HepG2 (cell line): Measurements from ENCODE around the gene PIGL. TPM values are rescaled to one million over a fixed set of nuclear protein-coding genes. Genes with fewer than 3 reads are reported as not detected.

Source experiments
- DMAP1 ChIP-seq: IDR thresholded peaks from 2 replicates; pipeline ENCODE4 v1.6.1; 2016
- FOXA3 ChIP-seq: IDR thresholded peaks from 2 replicates; pipeline ENCODE4 v1.6.1; 2016; ENCODE audit warnings: missing genetic modification reagents, missing compliant biosample characterization
- FOXP1 ChIP-seq, 2 experiments: fragments of 450-650 bp in 1 of 2; IDR thresholded peaks; 2 replicates each; pipeline ENCODE4 v1.6.1; 2017 to 2018; ENCODE audit warnings: antibody characterized with exemption in 1 of 2
- NCOA2 ChIP-seq: sonication (generic); formaldehyde crosslinking; IDR thresholded peaks from 2 replicates; pipeline ENCODE4 v1.8.0; 2022; ENCODE audit warnings: inconsistent platforms
- NFYC ChIP-seq: IDR thresholded peaks from 2 replicates; pipeline ENCODE4 v1.6.1; 2016; ENCODE audit warnings: missing genetic modification reagents, missing compliant biosample characterization
- TEAD2 ChIP-seq: sonication (generic); formaldehyde crosslinking; IDR thresholded peaks from 2 replicates; pipeline ENCODE4 v1.9.0; 2021; ENCODE audit warnings: missing genetic modification reagents
- THAP11 ChIP-seq: IDR thresholded peaks from 2 replicates; pipeline ENCODE4 v1.6.1; 2016; ENCODE audit warnings: missing biosample characterization, missing genetic modification reagents
- ZFP1 ChIP-seq: IDR thresholded peaks from 2 replicates; pipeline ENCODE4 v1.6.1; 2016
- ZFYVE20 ChIP-seq: sonication (generic); formaldehyde crosslinking; IDR thresholded peaks from 2 replicates; pipeline ENCODE4 v1.8.0; 2023; ENCODE audit warnings: low read depth, mild to moderate bottlenecking, moderate library complexity, missing genetic modification reagents, borderline replicate concordance
- ZNF253 ChIP-seq: sonication (generic); formaldehyde crosslinking; IDR thresholded peaks from 2 replicates; pipeline ENCODE4 v1.8.0; 2022; ENCODE audit warnings: mild to moderate bottlenecking, missing genetic modification reagents, borderline replicate concordance
- ZNF614 ChIP-seq: IDR thresholded peaks from 2 replicates; pipeline ENCODE4 v1.6.1; 2018; ENCODE audit warnings: missing biosample characterization, missing genetic modification reagents, inconsistent platforms, borderline replicate concordance
- ZNF781 ChIP-seq: sonication (generic); formaldehyde crosslinking; IDR thresholded peaks from 2 replicates; pipeline ENCODE4 v1.5.1; 2020; ENCODE audit warnings: borderline replicate concordance, mild to moderate bottlenecking, missing genetic modification reagents; ENCODE audit errors: not compliant biosample characterization
- ZNF878 ChIP-seq: sonication (generic); formaldehyde crosslinking; IDR thresholded peaks from 2 replicates; pipeline ENCODE4 v1.8.1; 2023; ENCODE audit warnings: mild to moderate bottlenecking, missing genetic modification reagents, moderate library complexity
- ZSCAN21 ChIP-seq: sonication (generic); formaldehyde crosslinking; IDR thresholded peaks from 2 replicates; pipeline ENCODE4 v1.8.0; 2022; ENCODE audit warnings: mild to moderate bottlenecking, missing genetic modification reagents, moderate library complexity, borderline replicate concordance
- polyA plus RNA-seq, 8 experiments: library from polyadenylated mRNA; depleted of rRNA in 3 of 8; stranded (reverse) in 7 of 8; unstranded in 1 of 8; fragments of >200 nt; fragmentation: Illumina TruSeq in 4 of 8; extraction: Trizol in 4 of 8; gene quantifications; 2 replicates each; pipeline versions ENCODE4 v1.2.1 to v1.2.3, GENCODE V29; 2011 to 2016; ENCODE audit warnings: low read depth in 4 of 8, missing spikeins in 1 of 8, mixed read lengths in 1 of 8; ENCODE audit not compliant: insufficient read depth in 1 of 8
- total RNA-seq, 5 experiments: library from RNA; depleted of rRNA; stranded (reverse); fragments of >200 nt; fragmentation: Illumina TruSeq; extraction: Trizol; gene quantifications; 2 replicates each; pipeline ENCODE4 v1.2.3, GENCODE V29; 2016; ENCODE audit warnings: low read depth in 1 of 5
- TF ChIP-seq, protein P1 (sequence below): sonication (generic); formaldehyde crosslinking; conservative IDR thresholded peaks from 2 replicates; pipeline ENCODE4 v1.4.0; 2020; ENCODE audit warnings: missing genetic modification reagents
- TF ChIP-seq, protein P2 (sequence below): IDR thresholded peaks from 2 replicates; pipeline ENCODE4 v1.6.1; 2016; ENCODE audit warnings: low read depth
- TF ChIP-seq, protein P3 (sequence below): sonication (generic); formaldehyde crosslinking; IDR thresholded peaks from 2 replicates; pipeline ENCODE4 v1.4.0; 2020; ENCODE audit warnings: low read depth, mild to moderate bottlenecking, missing genetic modification reagents
- TF ChIP-seq, protein P4 (sequence below), 2 experiments: sonication (generic) in 1 of 2; formaldehyde crosslinking in 1 of 2; IDR thresholded peaks; 2 replicates each; pipeline versions ENCODE4 v1.4.0 to v1.6.1; 2018 to 2020; ENCODE audit warnings: missing genetic modification reagents in 2 of 2, borderline replicate concordance in 1 of 2, low read depth in 1 of 2, mild to moderate bottlenecking in 1 of 2, missing biosample characterization in 1 of 2
- TF ChIP-seq, protein P5 (sequence below): IDR thresholded peaks from 2 replicates; pipeline ENCODE4 v1.6.1; 2016; ENCODE audit warnings: control low read depth
- TF ChIP-seq, protein P6 (sequence below): sonication (generic); formaldehyde crosslinking; IDR thresholded peaks from 2 replicates; pipeline ENCODE4 v1.8.1; 2023; ENCODE audit warnings: mild to moderate bottlenecking, missing genetic modification reagents

PIGL gene
- total and polyA plus RNA-seq, 2 of the 13 experiments (the other 11 are each of a cell fraction or from before 2014, with no cell fraction given) = 28.5 to 63.8 TPM

DNA sequence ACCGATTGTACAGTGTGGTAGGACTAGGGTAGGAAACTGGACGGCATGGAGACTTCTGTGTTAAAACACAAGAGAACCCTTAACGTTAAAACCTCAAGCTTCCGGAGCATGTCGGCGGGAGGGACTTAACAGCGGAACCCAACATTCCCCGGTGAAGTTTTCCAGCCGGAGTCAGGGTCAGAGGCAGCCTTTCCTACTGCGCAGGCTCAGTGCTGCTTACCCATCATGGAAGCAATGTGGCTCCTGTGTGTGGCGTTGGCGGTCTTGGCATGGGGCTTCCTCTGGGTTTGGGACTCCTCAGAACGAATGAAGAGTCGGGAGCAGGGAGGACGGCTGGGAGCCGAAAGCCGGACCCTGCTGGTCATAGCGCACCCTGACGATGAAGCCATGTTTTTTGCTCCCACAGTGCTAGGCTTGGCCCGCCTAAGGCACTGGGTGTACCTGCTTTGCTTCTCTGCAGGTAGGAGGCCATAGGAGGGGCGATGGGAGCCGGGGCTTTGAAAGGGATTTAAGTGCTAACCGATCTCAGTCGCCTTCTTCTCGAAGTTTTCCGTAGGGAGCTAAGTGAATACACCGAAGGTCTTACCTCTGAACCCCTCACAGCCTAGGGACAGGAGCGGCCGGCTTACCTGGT is at the start of gene PIGL (continued):
- TF ChIP-seq ZNF614 (CRISPR knock-in tag) (peak; percentile 88), ZNF878 (CRISPR knock-in tag) (0 out of 2 replicates have a peak, but pooled peaks have one; percentile 51), FOXP1 (IDR thresholded peaks at IDR 0.05) (no peak), FOXP1 (CRISPR knock-in tag; IDR thresholded peaks at IDR 0.05) (no peak), FOXA3 (CRISPR knock-in tag) (peak; percentile 47), NFYC (CRISPR knock-in tag) (no peak), ZNF253 (CRISPR knock-in tag) (no peak; the same call in 1 of the 2 replicates), DMAP1 (peak; percentile 91), ZNF781 (CRISPR knock-in tag) (peak; percentile 93), TEAD2 (CRISPR knock-in tag) (no peak), ZFP1 (CRISPR knock-in tag) (0 out of 2 replicates have a peak, but pooled peaks have one; percentile 51), ZSCAN21 (CRISPR knock-in tag) (0 out of 2 replicates have a peak, but pooled peaks have one; percentile 55), THAP11 (CRISPR knock-in tag) (peak; percentile 94), NCOA2 (CRISPR knock-in tag) (peak; percentile 70), ZFYVE20 (CRISPR knock-in tag) (no peak)
- TF ChIP-seq, protein P1, sequence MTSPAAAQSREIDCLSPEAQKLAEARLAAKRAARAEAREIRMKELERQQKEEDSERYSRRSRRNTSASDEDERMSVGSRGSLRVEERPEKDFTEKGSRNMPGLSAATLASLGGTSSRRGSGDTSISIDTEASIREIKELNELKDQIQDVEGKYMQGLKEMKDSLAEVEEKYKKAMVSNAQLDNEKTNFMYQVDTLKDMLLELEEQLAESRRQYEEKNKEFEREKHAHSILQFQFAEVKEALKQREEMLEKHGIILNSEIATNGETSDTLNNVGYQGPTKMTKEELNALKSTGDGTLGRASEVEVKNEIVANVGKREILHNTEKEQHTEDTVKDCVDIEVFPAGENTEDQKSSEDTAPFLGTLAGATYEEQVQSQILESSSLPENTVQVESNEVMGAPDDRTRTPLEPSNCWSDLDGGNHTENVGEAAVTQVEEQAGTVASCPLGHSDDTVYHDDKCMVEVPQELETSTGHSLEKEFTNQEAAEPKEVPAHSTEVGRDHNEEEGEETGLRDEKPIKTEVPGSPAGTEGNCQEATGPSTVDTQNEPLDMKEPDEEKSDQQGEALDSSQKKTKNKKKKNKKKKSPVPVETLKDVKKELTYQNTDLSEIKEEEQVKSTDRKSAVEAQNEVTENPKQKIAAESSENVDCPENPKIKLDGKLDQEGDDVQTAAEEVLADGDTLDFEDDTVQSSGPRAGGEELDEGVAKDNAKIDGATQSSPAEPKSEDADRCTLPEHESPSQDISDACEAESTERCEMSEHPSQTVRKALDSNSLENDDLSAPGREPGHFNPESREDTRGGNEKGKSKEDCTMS (CRISPR knock-in tag) = no peak
- TF ChIP-seq, protein P2, sequence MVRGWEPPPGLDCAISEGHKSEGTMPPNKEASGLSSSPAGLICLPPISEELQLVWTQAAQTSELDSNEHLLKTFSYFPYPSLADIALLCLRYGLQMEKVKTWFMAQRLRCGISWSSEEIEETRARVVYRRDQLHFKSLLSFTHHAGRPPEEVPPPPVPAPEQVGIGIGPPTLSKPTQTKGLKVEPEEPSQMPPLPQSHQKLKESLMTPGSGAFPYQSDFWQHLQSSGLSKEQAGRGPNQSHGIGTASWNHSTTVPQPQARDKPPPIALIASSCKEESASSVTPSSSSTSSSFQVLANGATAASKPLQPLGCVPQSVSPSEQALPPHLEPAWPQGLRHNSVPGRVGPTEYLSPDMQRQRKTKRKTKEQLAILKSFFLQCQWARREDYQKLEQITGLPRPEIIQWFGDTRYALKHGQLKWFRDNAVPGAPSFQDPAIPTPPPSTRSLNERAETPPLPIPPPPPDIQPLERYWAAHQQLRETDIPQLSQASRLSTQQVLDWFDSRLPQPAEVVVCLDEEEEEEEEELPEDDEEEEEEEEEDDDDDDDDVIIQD (CRISPR knock-in tag) = peak; percentile 70
- TF ChIP-seq, protein P3, sequence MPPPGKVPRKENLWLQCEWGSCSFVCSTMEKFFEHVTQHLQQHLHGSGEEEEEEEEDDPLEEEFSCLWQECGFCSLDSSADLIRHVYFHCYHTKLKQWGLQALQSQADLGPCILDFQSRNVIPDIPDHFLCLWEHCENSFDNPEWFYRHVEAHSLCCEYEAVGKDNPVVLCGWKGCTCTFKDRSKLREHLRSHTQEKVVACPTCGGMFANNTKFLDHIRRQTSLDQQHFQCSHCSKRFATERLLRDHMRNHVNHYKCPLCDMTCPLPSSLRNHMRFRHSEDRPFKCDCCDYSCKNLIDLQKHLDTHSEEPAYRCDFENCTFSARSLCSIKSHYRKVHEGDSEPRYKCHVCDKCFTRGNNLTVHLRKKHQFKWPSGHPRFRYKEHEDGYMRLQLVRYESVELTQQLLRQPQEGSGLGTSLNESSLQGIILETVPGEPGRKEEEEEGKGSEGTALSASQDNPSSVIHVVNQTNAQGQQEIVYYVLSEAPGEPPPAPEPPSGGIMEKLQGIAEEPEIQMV (CRISPR knock-in tag) = peak; percentile 60; the same call in 1 of the 2 replicates
- TF ChIP-seq, protein P4, sequence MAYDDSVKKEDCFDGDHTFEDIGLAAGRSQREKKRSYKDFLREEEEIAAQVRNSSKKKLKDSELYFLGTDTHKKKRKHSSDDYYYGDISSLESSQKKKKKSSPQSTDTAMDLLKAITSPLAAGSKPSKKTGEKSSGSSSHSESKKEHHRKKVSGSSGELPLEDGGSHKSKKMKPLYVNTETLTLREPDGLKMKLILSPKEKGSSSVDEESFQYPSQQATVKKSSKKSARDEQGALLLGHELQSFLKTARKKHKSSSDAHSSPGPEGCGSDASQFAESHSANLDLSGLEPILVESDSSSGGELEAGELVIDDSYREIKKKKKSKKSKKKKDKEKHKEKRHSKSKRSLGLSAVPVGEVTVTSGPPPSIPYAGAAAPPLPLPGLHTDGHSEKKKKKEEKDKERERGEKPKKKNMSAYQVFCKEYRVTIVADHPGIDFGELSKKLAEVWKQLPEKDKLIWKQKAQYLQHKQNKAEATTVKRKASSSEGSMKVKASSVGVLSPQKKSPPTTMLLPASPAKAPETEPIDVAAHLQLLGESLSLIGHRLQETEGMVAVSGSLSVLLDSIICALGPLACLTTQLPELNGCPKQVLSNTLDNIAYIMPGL (CRISPR knock-in tag; IDR thresholded peaks at IDR 0.05; ENCODE audit: borderline replicate concordance in 1 of 2, low read depth in 1 of 2) = peak; percentile 89 to 92; a peak in 3 of 4 replicates
- TF ChIP-seq, protein P5, sequence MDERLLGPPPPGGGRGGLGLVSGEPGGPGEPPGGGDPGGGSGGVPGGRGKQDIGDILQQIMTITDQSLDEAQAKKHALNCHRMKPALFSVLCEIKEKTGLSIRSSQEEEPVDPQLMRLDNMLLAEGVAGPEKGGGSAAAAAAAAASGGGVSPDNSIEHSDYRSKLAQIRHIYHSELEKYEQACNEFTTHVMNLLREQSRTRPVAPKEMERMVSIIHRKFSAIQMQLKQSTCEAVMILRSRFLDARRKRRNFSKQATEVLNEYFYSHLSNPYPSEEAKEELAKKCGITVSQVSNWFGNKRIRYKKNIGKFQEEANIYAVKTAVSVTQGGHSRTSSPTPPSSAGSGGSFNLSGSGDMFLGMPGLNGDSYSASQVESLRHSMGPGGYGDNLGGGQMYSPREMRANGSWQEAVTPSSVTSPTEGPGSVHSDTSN (CRISPR knock-in tag) = no peak
- TF ChIP-seq, protein P6, sequence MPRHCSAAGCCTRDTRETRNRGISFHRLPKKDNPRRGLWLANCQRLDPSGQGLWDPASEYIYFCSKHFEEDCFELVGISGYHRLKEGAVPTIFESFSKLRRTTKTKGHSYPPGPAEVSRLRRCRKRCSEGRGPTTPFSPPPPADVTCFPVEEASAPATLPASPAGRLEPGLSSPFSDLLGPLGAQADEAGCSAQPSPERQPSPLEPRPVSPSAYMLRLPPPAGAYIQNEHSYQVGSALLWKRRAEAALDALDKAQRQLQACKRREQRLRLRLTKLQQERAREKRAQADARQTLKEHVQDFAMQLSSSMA (CRISPR knock-in tag) = peak; percentile 72; the same call in 1 of the 2 replicates
